MCF 10A (cell line): ENCODE results near the gene CEP70. TPM values are rescaled to one million over a fixed set of nuclear protein-coding genes. Genes with fewer than 3 reads are reported as not detected.

ENCODE experiments used
- BruUV-seq: library from RNA; stranded (reverse); fragments of 400-500 nt; replicated peaks from 2 replicates; lab custom pipeline; 2021; lab: Mats Ljungman, UMichigan
- CTCF ChIA-PET: fragments of 300-600 bp; sonication (Branson Sonifier 250); formaldehyde crosslinking; extraction: SDS; loops from one replicate; lab custom pipeline; 2021; ENCODE audit warnings: antibody characterized with exemption, inconsistent platforms; lab: Yijun Ruan, JAX
- POLR2A ChIA-PET: fragments of 300-600, 350-650 bp; sonication (Branson Sonifier 250); formaldehyde crosslinking; extraction: SDS; loops from one replicate; lab custom pipeline; 2020; ENCODE audit warnings: antibody characterized with exemption, inconsistent platforms; lab: Yijun Ruan, JAX
- DNase-seq: peaks from one replicate; pipeline ENCODE4 v3.0.0-alpha.2; 2018; ENCODE audit not compliant: unreplicated experiment
- H3K27ac Mint-ChIP-seq: one replicate; pipeline ENCODE4 v1.8.0; 2022; ENCODE audit warnings: mild to moderate bottlenecking, low read depth, mixed read lengths; ENCODE audit not compliant: unreplicated experiment
- H3K27me3 Mint-ChIP-seq: one replicate; pipeline ENCODE4 v1.8.0; 2022; ENCODE audit warnings: mixed read lengths; ENCODE audit not compliant: insufficient read depth, unreplicated experiment
- H3K36me3 Mint-ChIP-seq: one replicate; pipeline ENCODE4 v1.8.0; 2022; ENCODE audit warnings: mild to moderate bottlenecking, moderate library complexity, mixed read lengths; ENCODE audit not compliant: insufficient read depth, unreplicated experiment
- H3K4me1 Mint-ChIP-seq: one replicate; pipeline ENCODE4 v1.8.0; 2022; ENCODE audit warnings: mixed read lengths; ENCODE audit not compliant: insufficient read depth, unreplicated experiment
- H3K4me3 Mint-ChIP-seq: one replicate; pipeline ENCODE4 v1.8.0; 2022; ENCODE audit warnings: mild to moderate bottlenecking, moderate library complexity, mixed read lengths; ENCODE audit not compliant: unreplicated experiment
- H3K9me3 Mint-ChIP-seq: one replicate; pipeline ENCODE4 v1.8.0; 2022; ENCODE audit warnings: mixed read lengths; ENCODE audit not compliant: unreplicated experiment
- intact Hi-C: fragments of 100-400 bp; cut with micrococcal nuclease; formaldehyde crosslinking; loops from 2 replicates; pipeline ENCODE4 v1.14.1; 2022
- total RNA-seq: library from RNA; stranded (reverse); gene quantifications from 2 replicates; pipeline ENCODE4 v1.2.3, GENCODE V29; 2022
- TF ChIP-seq, protein P1 (sequence below): fragments of 200-600 bp; IDR thresholded peaks from one replicate; pipeline ENCODE4 v1.8.0; 2022; ENCODE audit warnings: antibody characterized with exemption, mild to moderate bottlenecking; ENCODE audit not compliant: unreplicated experiment

CEP70 gene
- total RNA-seq, 1 experiment from 2014 or later: 21.3 TPM

GRCh38 chr3:138640537-138640936 lies 46.5 kb upstream of the CEP70 start:
- Mint-ChIP-seq H3K4me3 (no peak overlapping the region), H3K36me3 (peaks cover 10% of the 10 kb centered on the region), H3K4me1 (no peaks in the 10 kb centered on the region), H3K27ac (no peak overlapping the region), H3K9me3 (peaks cover 8% of the 10 kb centered on the region), H3K27me3 (no peaks in the 10 kb centered on the region)
- POLR2A ChIA-PET: no interaction called here
- intact Hi-C loops: no loop called here
- DNase-seq: peak; percentile 16
- TF ChIP-seq, protein P1, sequence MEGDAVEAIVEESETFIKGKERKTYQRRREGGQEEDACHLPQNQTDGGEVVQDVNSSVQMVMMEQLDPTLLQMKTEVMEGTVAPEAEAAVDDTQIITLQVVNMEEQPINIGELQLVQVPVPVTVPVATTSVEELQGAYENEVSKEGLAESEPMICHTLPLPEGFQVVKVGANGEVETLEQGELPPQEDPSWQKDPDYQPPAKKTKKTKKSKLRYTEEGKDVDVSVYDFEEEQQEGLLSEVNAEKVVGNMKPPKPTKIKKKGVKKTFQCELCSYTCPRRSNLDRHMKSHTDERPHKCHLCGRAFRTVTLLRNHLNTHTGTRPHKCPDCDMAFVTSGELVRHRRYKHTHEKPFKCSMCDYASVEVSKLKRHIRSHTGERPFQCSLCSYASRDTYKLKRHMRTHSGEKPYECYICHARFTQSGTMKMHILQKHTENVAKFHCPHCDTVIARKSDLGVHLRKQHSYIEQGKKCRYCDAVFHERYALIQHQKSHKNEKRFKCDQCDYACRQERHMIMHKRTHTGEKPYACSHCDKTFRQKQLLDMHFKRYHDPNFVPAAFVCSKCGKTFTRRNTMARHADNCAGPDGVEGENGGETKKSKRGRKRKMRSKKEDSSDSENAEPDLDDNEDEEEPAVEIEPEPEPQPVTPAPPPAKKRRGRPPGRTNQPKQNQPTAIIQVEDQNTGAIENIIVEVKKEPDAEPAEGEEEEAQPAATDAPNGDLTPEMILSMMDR: no peak
- CTCF ChIA-PET: interaction anchor here (0.6 to 2.0 kb wide), 3 partner anchors 125 to 283 kb away, joined by 3 to 5 read pairs (median 4); no protein-coding TSS in a partner anchor
- no TSS peak for BruUV-seq

DNA sequence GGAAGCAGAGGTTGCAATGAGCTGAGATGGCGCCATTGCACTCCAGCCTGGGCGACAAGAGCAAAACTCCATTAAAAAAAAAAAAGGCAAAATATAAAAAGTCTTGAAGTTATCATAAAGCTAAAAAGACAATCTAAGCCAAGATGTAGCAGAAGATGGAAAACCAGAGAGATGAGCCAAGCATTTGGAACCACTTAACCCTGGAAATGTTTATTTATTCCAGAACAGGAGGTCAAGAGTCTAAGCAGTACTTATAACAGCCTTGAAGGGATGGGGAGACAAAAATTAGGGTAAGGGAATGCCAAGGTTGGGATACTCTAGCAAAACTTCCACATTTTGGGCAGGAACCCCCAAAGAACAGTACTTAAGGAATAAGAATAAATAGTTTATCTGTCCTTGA lies 44.6 kb upstream of the CEP70 start:
- intact Hi-C loops: no loop called here
- BruUV-seq: no TSS peak
- TF ChIP-seq, protein P1: no peak
- no peaks in the 10 kb centered on the region for H3K9me3 Mint-ChIP-seq
- H3K27ac Mint-ChIP-seq: no peak overlapping the region
- H3K4me1 Mint-ChIP-seq: no peaks in the 10 kb centered on the region
- H3K36me3 Mint-ChIP-seq: peaks cover 10% of the 10 kb centered on the region
- CTCF ChIA-PET: no interaction called here
- POLR2A ChIA-PET: no interaction called here
- DNase-seq: no peak
- no peak overlapping the region for H3K4me3 Mint-ChIP-seq
- H3K27me3 Mint-ChIP-seq: no peaks in the 10 kb centered on the region

DNA sequence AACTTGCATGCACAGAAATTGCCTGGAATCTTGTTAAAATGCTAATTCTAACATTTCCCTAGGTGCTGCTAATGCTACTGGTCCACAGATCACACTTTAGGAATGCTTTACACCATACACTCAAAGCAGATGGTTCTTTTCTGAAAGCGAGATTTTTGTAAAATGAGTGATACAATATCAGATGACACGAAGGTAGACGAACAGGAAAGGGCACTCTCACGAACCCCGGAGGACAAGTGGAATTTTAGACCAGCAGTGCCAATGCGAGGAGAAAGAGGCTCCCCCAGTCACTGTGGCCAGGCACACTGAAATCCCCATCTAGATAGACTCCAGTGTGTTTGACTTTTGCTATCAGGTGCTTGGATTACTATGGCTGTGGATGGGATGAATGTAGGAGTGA lies 35.5 kb upstream of the CEP70 start:
- H3K9me3 Mint-ChIP-seq: no peaks in the 10 kb centered on the region
- ChIA-PET POLR2A (no interaction called here), CTCF (no interaction called here)
- no peaks in the 10 kb centered on the region for H3K27me3 Mint-ChIP-seq
- H3K27ac Mint-ChIP-seq: no peak overlapping the region
- peaks cover 7% of the 10 kb centered on the region for H3K4me1 Mint-ChIP-seq
- intact Hi-C loops: no loop called here
- no peak for DNase-seq
- H3K4me3 Mint-ChIP-seq: no peak overlapping the region
- TF ChIP-seq, protein P1: no peak
- H3K36me3 Mint-ChIP-seq: peaks cover 19% of the 10 kb centered on the region
- BruUV-seq: no TSS peak

DNA sequence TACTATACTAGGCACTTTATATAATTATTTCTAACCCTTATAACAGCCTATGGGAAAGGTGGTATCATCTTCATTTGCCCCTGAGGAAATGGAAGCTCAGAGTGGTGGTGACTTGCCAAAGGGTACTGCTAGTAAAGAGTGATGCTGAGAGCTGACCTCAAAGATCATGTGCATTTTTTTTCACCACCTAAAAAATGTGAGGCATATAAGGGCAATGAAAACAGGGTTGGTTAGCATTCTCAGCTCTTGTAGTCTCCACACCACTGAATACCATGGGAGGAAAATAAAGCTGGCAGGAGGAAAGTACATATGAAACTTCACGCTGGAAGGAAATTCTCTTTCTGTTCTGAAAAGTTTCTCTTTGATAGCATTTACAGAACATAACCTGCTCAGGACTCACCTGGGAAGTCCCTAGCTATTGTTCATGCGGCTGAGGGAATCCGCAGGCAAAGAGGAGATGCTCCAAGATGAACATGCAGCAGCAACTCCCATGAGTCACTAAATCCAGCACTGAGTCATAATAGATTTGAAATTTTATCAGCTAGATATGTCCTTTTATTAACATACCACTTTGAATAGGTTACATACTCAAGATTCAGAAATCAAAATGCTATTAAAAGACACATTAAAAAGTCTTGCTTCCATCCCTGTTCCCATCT lies 31.8 kb upstream of the CEP70 start:
- H3K4me3 Mint-ChIP-seq: no peak overlapping the region
- H3K27me3 Mint-ChIP-seq: no peaks in the 10 kb centered on the region
- POLR2A ChIA-PET: interaction anchor here (0.6 to 2.2 kb wide), 9 partner anchors 8 to 720 kb away, joined by 3 to 10 read pairs (median 3); partner anchors contain the start of genes CEP70 and FAIM
- TF ChIP-seq, protein P1: no peak
- H3K36me3 Mint-ChIP-seq: peaks cover 9% of the 10 kb centered on the region
- peak; percentile 74 for DNase-seq
- H3K4me1 Mint-ChIP-seq: peaks cover 7% of the 10 kb centered on the region
- no peak overlapping the region for H3K27ac Mint-ChIP-seq
- no peaks in the 10 kb centered on the region for H3K9me3 Mint-ChIP-seq
- CTCF ChIA-PET: interaction anchor here (0.6 to 2.4 kb wide), 12 partner anchors 10 to 936 kb away, joined by 3 to 9 read pairs (median 4); partner anchors contain the start of genes CEP70 and FAIM
- no TSS peak for BruUV-seq
- intact Hi-C loops: no loop called here
